ENCODE results near the gene SRSF5. TPM values are rescaled to one million over a fixed set of nuclear protein-coding genes. Genes with fewer than 3 reads are reported as not detected.

The SRSF5 gene
- total and polyA plus RNA-seq, 2 of the 13 experiments (the other 11 are each of a cell fraction or from before 2014, with no cell fraction given) = 189 to 277 TPM

- TF ChIP-seq BCL3 (CRISPR knock-in tag; IDR thresholded peaks at IDR 0.05) = no peak
- TF ChIP-seq ZNF784 (CRISPR knock-in tag; IDR thresholded peaks at IDR 0.05; ENCODE audit: borderline replicate concordance) = no peak
- peak; percentile 80; the same call in 1 of the 2 replicates for TF ChIP-seq SALL1 (CRISPR knock-in tag; IDR thresholded peaks at IDR 0.05)
- peak; percentile 67; the same call in 1 of the 2 replicates for TF ChIP-seq ZNF451 (CRISPR knock-in tag; IDR thresholded peaks at IDR 0.05)
- TF ChIP-seq ZNF652 (CRISPR knock-in tag; IDR thresholded peaks at IDR 0.05; ENCODE audit: borderline replicate concordance, low read depth) = no peak
- TF ChIP-seq ZNF276 (CRISPR knock-in tag; IDR thresholded peaks at IDR 0.05; ENCODE audit: low read depth) = 0 out of 2 replicates have a peak, but pooled peaks have one; percentile 41
- no peak for TF ChIP-seq GTF2F1 (IDR thresholded peaks at IDR 0.05; ENCODE audit: low read length)
- TF ChIP-seq ATRX (CRISPR knock-in tag; IDR thresholded peaks at IDR 0.05; ENCODE audit: borderline replicate concordance) = no peak
- 0 out of 2 replicates have a peak, but pooled peaks have one; percentile 32 for TF ChIP-seq ZNF580 (CRISPR knock-in tag; IDR thresholded peaks at IDR 0.05; ENCODE audit: borderline replicate concordance, low read depth)
- TF ChIP-seq IKZF5 (CRISPR knock-in tag; IDR thresholded peaks at IDR 0.05) = peak; percentile 37; the same call in 1 of the 2 replicates
- TF ChIP-seq NKX3-1 (CRISPR knock-in tag; IDR thresholded peaks at IDR 0.05) = no peak
- peak; percentile 69; the same call in 1 of the 2 replicates for TF ChIP-seq REPIN1 (CRISPR knock-in tag; IDR thresholded peaks at IDR 0.05; ENCODE audit: borderline replicate concordance, low read depth)
- no peak for TF ChIP-seq SMAD1 (CRISPR knock-in tag; IDR thresholded peaks at IDR 0.05; ENCODE audit: borderline replicate concordance, low read depth)
- no peak; the same call in 1 of the 2 replicates for TF ChIP-seq PHF20 (CRISPR knock-in tag; IDR thresholded peaks at IDR 0.05)
- no peak for TF ChIP-seq ZNF543 (CRISPR knock-in tag; IDR thresholded peaks at IDR 0.05)
- no peak for TF ChIP-seq RARG (CRISPR knock-in tag; IDR thresholded peaks at IDR 0.05; ENCODE audit: low read depth)
- no peak for TF ChIP-seq SMARCC2 (IDR thresholded peaks at IDR 0.05)
- TF ChIP-seq ZBTB26 (CRISPR knock-in tag; IDR thresholded peaks at IDR 0.05; ENCODE audit: borderline replicate concordance) = peak; percentile 60; the same call in 1 of the 2 replicates
- no peak for TF ChIP-seq RBM22 (optimal IDR thresholded peaks at IDR 0.05; ENCODE audit: low read length)
- no peak for TF ChIP-seq ARHGAP35 (CRISPR knock-in tag; IDR thresholded peaks at IDR 0.05; ENCODE audit: borderline replicate concordance)
- TF ChIP-seq E2F2 (CRISPR knock-in tag; IDR thresholded peaks at IDR 0.05; ENCODE audit: borderline replicate concordance) = no peak
These were observed 40.0 kb upstream of the SRSF5 start (continued) for GRCh38 chr14:69726761-69727511.

Measured in HepG2 (cell line).